OCI-LY7 (cell line): ENCODE measurements around the gene CLINT1. TPM values are rescaled to one million over a fixed set of nuclear protein-coding genes. Genes with fewer than 3 reads are reported as not detected.

ENCODE experiments used
- BruUV-seq: library from RNA; stranded (reverse); fragments of 400-500 nt; replicated peaks from 2 replicates; lab custom pipeline; 2021; lab: Mats Ljungman, UMichigan
- CTCF ChIA-PET: fragments of 300-600 bp; sonication (Branson Sonifier 250); formaldehyde crosslinking; loops from one replicate; lab custom pipeline; 2022; ENCODE audit warnings: antibody characterized with exemption; ENCODE audit not compliant: unreplicated experiment; lab: Charles Lee
- POLR2A ChIA-PET: fragments of 300-600 bp; sonication (Branson Sonifier 250); formaldehyde crosslinking; loops from one replicate; lab custom pipeline; 2022; ENCODE audit warnings: antibody characterized with exemption; lab: Charles Lee
- DNase-seq: peaks from one replicate; pipeline ENCODE4 v3.0.0-alpha.2; 2015; ENCODE audit warnings: low spot score
- H2AFZ ChIP-seq: fragments of 200-600 bp; sonication (generic), shearing (Covaris generic); 2 replicates; pipeline ENCODE4 v1.6.1; 2014; ENCODE audit warnings: mild to moderate bottlenecking, antibody characterized with exemption, low read length, moderate library complexity
- H3K27ac ChIP-seq: fragments of 200-600 bp; sonication (generic); 2 replicates; pipeline ENCODE4 v1.5.1; 2014; ENCODE audit warnings: mixed run types, low read depth, mild to moderate bottlenecking, moderate library complexity, low read length, inconsistent platforms; ENCODE audit not compliant: poor library complexity, severe bottlenecking
- H3K36me3 ChIP-seq: fragments of 200-600 bp; sonication (generic); 2 replicates; pipeline ENCODE4 v1.6.1; 2014; ENCODE audit warnings: mild to moderate bottlenecking, antibody characterized with exemption, low read length, moderate library complexity, mixed read lengths; ENCODE audit not compliant: insufficient read depth
- H3K4me1 ChIP-seq: fragments of 200-600 bp; sonication (generic); 2 replicates; pipeline ENCODE4 v1.5.1; 2014; ENCODE audit warnings: mild to moderate bottlenecking, low read length; ENCODE audit not compliant: insufficient read depth, poor library complexity, severe bottlenecking
- H3K4me2 ChIP-seq: fragments of 200-600 bp; sonication (generic); 2 replicates; pipeline ENCODE4 v1.6.1; 2014; ENCODE audit warnings: mild to moderate bottlenecking, low read length
- H3K4me3 ChIP-seq: fragments of 200-600 bp; sonication (generic); 2 replicates; pipeline ENCODE4 v1.5.1; 2014; ENCODE audit warnings: mild to moderate bottlenecking, low read depth, low read length; ENCODE audit not compliant: poor library complexity, severe bottlenecking
- H3K79me2 ChIP-seq: fragments of 200-600 bp; sonication (generic); 2 replicates; pipeline ENCODE4 v1.6.1; 2016; ENCODE audit warnings: low read depth, mild to moderate bottlenecking, low read length, moderate library complexity, mixed read lengths; ENCODE audit not compliant: insufficient read depth
- H3K9me2 ChIP-seq: fragments of 200-600 bp; sonication (generic); 2 replicates; pipeline ENCODE4 v1.6.1; 2016; ENCODE audit warnings: mild to moderate bottlenecking, low read length, mixed read lengths; ENCODE audit not compliant: insufficient read depth
- H3K9me3 ChIP-seq: fragments of 200-600 bp; sonication (generic); 2 replicates; pipeline ENCODE4 v1.6.1; 2014; ENCODE audit warnings: mild to moderate bottlenecking, mixed run types, low read length, mixed read lengths
- H4K20me1 ChIP-seq: fragments of 200-600 bp; sonication (generic); 2 replicates; pipeline ENCODE4 v1.6.1; 2014; ENCODE audit warnings: mild to moderate bottlenecking, antibody characterized with exemption, low read length, moderate library complexity, mixed read lengths; ENCODE audit not compliant: insufficient read depth
- EZH2phosphoT487 ChIP-seq: fragments of 200-600 bp; sonication (generic); IDR thresholded peaks from 2 replicates; pipeline ENCODE4 v1.6.1; 2018; ENCODE audit warnings: low read depth, borderline replicate concordance, mild to moderate bottlenecking, mixed run types, antibody characterized with exemption, low read length, moderate library complexity, mixed read lengths
- intact Hi-C: fragments of 100-400 bp; cut with micrococcal nuclease; formaldehyde crosslinking; loops from one replicate; pipeline ENCODE4 v1.10.0; 2022; ENCODE audit not compliant: unreplicated experiment
- total RNA-seq, 2 experiments: library from RNA; depleted of rRNA in 1 of 2; stranded (reverse); fragments of >200 nt in 1 of 2; shearing (Covaris generic) in 1 of 2; gene quantifications; 2 replicates each; pipeline ENCODE4 v1.2.3, GENCODE V29; 2014 to 2022
- TF ChIP-seq, protein P1 (sequence below): fragments of 200-600 bp; sonication (generic); conservative IDR thresholded peaks from 2 replicates; pipeline ENCODE4 v1.5.1; 2014; ENCODE audit warnings: mild to moderate bottlenecking, antibody characterized with exemption, low read length, moderate library complexity, mixed read lengths

The CLINT1 gene
- total RNA-seq, 2 experiments from 2014 or later, result 107 to 135 TPM

DNA sequence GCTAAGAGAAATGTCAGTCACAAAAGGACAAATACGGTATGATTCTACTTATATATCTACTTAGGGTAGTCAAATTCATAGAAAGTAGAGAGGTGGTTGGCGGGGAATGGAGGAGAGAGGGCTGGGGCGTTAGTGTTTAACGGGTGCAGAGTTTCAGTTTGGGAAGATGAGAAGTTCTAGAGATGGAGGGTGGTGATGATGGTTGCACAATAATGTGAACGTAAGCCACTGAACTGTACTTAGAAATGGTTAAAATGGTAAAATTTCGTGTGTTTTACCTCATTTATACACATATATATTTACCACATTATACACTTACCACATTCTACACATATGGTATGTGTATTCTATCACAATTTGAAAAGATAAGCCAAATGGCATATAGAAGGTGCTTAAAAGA, 79.7 kb downstream of the CLINT1 start:
- Histone ChIP-seq H2AFZ (no peak overlapping the region), H3K36me3 (peaks cover 11% of the 10 kb centered on the region), H3K79me2 (no peaks in the 10 kb centered on the region), H4K20me1 (no peaks in the 10 kb centered on the region), H3K9me3 (no peaks in the 10 kb centered on the region), H3K4me3 (no peak overlapping the region), H3K27ac (no peak overlapping the region), H3K9me2 (no peaks in the 10 kb centered on the region), H3K4me2 (no peak overlapping the region), H3K4me1 (no peaks in the 10 kb centered on the region)
- intact Hi-C loops, result no loop called here
- no peak for DNase-seq
- ChIA-PET CTCF (no interaction called here), POLR2A (no interaction called here)
- no peak for TF ChIP-seq EZH2phosphoT487
- TF ChIP-seq, protein P1, sequence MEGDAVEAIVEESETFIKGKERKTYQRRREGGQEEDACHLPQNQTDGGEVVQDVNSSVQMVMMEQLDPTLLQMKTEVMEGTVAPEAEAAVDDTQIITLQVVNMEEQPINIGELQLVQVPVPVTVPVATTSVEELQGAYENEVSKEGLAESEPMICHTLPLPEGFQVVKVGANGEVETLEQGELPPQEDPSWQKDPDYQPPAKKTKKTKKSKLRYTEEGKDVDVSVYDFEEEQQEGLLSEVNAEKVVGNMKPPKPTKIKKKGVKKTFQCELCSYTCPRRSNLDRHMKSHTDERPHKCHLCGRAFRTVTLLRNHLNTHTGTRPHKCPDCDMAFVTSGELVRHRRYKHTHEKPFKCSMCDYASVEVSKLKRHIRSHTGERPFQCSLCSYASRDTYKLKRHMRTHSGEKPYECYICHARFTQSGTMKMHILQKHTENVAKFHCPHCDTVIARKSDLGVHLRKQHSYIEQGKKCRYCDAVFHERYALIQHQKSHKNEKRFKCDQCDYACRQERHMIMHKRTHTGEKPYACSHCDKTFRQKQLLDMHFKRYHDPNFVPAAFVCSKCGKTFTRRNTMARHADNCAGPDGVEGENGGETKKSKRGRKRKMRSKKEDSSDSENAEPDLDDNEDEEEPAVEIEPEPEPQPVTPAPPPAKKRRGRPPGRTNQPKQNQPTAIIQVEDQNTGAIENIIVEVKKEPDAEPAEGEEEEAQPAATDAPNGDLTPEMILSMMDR, result no peak
- BruUV-seq, result no TSS peak

DNA sequence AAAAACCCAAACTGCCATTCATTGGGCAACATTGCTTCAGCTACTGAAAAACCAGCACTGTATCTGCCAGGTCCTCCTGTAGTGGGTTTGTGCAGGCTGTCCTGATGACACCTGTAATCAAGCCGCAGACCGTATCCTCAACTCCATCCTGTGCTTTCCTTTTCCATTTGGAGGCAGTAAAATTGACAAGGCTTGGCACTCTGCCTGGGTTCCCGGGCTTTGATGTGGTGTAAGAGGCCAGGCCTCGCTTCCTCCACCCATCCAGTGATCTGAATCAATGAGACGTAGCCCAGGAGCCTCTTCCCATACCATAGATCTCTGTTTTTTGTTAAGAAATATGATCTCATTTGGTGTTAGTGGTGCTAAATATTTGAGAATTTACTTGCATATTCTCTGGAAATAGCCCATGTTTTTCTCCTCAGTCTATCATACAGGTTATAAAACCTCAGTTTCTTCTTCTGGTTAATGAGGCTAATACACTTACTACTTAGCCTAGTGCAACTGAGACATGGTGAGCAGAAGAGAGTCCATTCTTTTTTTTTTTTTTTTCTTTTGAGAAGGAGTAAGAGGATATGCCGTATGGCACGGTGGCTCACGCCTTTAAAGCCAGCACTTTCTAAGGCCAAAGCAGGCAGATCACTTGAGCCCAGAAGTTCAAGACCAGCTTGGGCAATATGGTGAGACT, 80.7 kb downstream of the CLINT1 start:
- no peak for TF ChIP-seq EZH2phosphoT487
- TF ChIP-seq, protein P1, result no peak
- Histone ChIP-seq H3K9me2 (no peaks in the 10 kb centered on the region), H3K4me2 (no peak overlapping the region), H2AFZ (no peak overlapping the region), H3K4me1 (no peaks in the 10 kb centered on the region), H3K79me2 (no peaks in the 10 kb centered on the region), H3K4me3 (no peak overlapping the region), H4K20me1 (no peaks in the 10 kb centered on the region), H3K36me3 (peaks cover 3% of the 10 kb centered on the region), H3K9me3 (no peaks in the 10 kb centered on the region), H3K27ac (no peak overlapping the region)
- intact Hi-C loops, result no loop called here
- CTCF ChIA-PET, result no interaction called here
- no peak for DNase-seq
- POLR2A ChIA-PET, result no interaction called here
- no TSS peak for BruUV-seq

DNA sequence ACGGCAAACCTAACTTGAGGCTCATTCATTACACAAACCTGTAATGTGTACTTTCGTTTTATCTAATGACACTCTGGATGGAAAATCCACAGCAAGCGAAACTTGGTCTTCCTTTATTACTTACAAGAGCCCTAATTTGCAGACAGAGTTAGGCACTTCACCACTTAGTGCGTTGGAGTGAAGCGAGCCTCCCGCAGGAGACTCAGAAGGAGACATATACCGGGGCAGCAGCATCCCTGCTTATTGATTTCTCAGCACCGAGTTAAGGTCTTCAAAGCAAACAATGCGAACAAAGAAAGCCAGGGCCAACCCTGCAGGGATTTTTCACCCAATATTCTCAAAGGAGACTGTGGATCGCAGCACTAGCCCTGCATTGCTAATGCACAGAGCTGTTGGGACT, 86.8 kb downstream of the CLINT1 start:
- ChIA-PET POLR2A (no interaction called here), CTCF (no interaction called here)
- Histone ChIP-seq H3K4me1 (no peaks in the 10 kb centered on the region), H3K79me2 (no peaks in the 10 kb centered on the region), H4K20me1 (no peaks in the 10 kb centered on the region), H3K36me3 (no peaks in the 10 kb centered on the region), H2AFZ (no peak overlapping the region), H3K9me3 (no peaks in the 10 kb centered on the region), H3K4me2 (no peak overlapping the region), H3K4me3 (no peak overlapping the region), H3K9me2 (no peaks in the 10 kb centered on the region), H3K27ac (no peak overlapping the region)
- no peak for DNase-seq
- TF ChIP-seq, protein P1, result no peak
- no TSS peak for BruUV-seq
- intact Hi-C loops, result no loop called here
